Measurements from ENCODE around the gene CARMIL3.
"Not testable (repeated sequence)": the region's sequence is repeated elsewhere in the genome, so short reads cannot be mapped to it uniquely, and the experiment has no call there.

The CARMIL3 gene

DNA sequence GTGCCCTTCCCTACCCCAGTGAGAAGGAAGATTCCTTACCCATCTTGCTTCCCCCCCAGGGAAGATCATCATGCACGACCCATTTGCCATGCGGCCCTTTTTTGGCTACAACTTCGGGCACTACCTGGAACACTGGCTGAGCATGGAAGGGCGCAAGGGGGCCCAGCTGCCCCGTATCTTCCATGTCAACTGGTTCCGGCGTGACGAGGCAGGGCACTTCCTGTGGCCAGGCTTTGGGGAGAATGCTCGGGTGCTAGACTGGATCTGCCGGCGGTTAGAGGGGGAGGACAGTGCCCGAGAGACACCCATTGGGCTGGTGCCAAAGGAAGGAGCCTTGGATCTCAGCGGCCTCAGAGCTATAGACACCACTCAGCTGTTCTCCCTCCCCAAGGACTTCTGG is 51.6 kb downstream of the CARMIL3 start:
- TF ChIP-seq, protein P1, sequence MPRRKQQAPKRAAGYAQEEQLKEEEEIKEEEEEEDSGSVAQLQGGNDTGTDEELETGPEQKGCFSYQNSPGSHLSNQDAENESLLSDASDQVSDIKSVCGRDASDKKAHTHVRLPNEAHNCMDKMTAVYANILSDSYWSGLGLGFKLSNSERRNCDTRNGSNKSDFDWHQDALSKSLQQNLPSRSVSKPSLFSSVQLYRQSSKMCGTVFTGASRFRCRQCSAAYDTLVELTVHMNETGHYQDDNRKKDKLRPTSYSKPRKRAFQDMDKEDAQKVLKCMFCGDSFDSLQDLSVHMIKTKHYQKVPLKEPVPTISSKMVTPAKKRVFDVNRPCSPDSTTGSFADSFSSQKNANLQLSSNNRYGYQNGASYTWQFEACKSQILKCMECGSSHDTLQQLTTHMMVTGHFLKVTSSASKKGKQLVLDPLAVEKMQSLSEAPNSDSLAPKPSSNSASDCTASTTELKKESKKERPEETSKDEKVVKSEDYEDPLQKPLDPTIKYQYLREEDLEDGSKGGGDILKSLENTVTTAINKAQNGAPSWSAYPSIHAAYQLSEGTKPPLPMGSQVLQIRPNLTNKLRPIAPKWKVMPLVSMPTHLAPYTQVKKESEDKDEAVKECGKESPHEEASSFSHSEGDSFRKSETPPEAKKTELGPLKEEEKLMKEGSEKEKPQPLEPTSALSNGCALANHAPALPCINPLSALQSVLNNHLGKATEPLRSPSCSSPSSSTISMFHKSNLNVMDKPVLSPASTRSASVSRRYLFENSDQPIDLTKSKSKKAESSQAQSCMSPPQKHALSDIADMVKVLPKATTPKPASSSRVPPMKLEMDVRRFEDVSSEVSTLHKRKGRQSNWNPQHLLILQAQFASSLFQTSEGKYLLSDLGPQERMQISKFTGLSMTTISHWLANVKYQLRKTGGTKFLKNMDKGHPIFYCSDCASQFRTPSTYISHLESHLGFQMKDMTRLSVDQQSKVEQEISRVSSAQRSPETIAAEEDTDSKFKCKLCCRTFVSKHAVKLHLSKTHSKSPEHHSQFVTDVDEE (CRISPR knock-in tag; IDR thresholded peaks at IDR 0.05) = no peak
- TF ChIP-seq ARNTL (CRISPR knock-in tag; IDR thresholded peaks at IDR 0.05; ENCODE audit: borderline replicate concordance, low read depth) (no peak), GLIS3 (CRISPR knock-in tag; IDR thresholded peaks at IDR 0.05) (no peak), SNAI2 (CRISPR knock-in tag; IDR thresholded peaks at IDR 0.05) (no peak), TCF4 (CRISPR knock-in tag; IDR thresholded peaks at IDR 0.05; ENCODE audit: borderline replicate concordance) (no peak), ZNF565 (CRISPR knock-in tag; conservative IDR thresholded peaks at IDR 0.05; ENCODE audit: low read depth) (no peak), ZC3H10 (CRISPR knock-in tag; IDR thresholded peaks at IDR 0.05) (no peak), ZNF70 (CRISPR knock-in tag; IDR thresholded peaks at IDR 0.05) (no peak), CSDC2 (CRISPR knock-in tag; IDR thresholded peaks at IDR 0.05) (no peak), ZNF8 (CRISPR knock-in tag; IDR thresholded peaks at IDR 0.05) (no peak), OSR1 (CRISPR knock-in tag; IDR thresholded peaks at IDR 0.05) (no peak)
- TF ChIP-seq, protein P2, sequence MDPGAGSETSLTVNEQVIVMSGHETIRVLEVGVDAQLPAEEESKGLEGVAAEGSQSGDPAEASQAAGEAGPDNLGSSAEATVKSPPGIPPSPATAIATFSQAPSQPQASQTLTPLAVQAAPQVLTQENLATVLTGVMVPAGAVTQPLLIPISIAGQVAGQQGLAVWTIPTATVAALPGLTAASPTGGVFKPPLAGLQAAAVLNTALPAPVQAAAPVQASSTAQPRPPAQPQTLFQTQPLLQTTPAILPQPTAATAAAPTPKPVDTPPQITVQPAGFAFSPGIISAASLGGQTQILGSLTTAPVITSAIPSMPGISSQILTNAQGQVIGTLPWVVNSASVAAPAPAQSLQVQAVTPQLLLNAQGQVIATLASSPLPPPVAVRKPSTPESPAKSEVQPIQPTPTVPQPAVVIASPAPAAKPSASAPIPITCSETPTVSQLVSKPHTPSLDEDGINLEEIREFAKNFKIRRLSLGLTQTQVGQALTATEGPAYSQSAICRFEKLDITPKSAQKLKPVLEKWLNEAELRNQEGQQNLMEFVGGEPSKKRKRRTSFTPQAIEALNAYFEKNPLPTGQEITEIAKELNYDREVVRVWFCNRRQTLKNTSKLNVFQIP (CRISPR knock-in tag; IDR thresholded peaks at IDR 0.05; ENCODE audit: borderline replicate concordance, low read depth) = no peak
- ATAC-seq = no peak

DNA sequence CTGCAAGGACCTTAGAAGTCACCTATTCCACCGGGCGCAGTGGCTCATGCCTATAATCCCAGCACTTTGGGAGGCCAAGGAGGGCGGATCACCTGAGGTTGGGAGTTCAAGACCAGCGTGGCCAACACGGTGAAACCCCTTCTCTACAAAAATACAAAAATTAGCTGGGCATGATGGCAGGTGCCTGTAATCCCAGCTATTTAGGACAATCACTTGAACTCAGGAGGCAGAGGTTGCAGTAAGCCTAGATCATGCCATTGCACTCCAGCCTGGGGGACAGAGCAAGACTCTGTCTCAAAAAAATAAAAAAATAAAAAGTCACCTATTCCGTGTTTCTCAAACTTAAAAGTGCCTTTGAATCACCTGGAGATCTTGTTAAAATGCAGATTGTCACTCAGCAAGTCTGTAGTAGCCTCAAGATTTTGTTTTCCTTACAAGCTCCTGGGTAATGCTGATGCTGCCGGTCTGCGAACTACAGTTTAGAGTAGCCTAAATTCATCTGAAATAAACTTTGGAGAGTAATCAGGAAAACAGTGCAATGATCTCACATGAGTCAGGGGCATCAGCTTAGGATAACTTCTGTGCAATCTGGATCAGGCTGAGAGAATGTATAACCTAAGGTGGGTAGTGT is 53.9 kb downstream of the CARMIL3 start:
- not testable (repeated sequence) for ATAC-seq

DNA sequence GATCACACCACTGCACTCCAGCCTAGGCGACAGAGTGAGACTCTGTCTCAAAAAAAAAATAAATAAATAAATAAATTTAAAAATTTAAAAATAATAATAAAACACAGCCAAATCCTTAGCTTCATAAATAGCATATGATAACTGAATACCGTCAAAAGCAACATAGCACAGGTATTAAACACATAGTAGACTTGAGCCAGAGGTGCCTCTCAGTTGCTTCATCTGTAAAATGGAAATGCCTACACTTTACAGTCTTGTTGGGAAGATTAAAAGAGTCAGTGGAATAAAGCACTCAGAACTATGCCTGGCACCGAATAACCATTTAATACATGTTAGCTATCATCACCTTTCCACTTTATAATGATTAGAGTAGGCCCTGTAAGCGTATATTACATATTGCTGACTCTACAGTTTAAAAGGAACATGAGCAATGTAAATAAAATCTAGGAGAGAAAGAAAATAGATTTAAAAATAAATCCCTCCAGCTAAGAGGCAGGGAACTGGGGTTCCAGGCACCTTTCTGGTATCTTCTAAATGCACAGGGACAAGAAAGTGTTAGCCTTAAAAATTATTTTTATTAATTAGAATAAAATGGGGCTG is 55.0 kb downstream of the CARMIL3 start:
- no peak for TF ChIP-seq ZNF565 (CRISPR knock-in tag; conservative IDR thresholded peaks at IDR 0.05; ENCODE audit: low read depth)
- TF ChIP-seq ISL1 (CRISPR knock-in tag; IDR thresholded peaks at IDR 0.05) = no peak
- no peak for TF ChIP-seq GLIS3 (CRISPR knock-in tag; IDR thresholded peaks at IDR 0.05)
- TF ChIP-seq, protein P1 (CRISPR knock-in tag; IDR thresholded peaks at IDR 0.05) = no peak
- no peak for TF ChIP-seq ZFP30 (CRISPR knock-in tag; IDR thresholded peaks at IDR 0.05)
- TF ChIP-seq ZFP3 (CRISPR knock-in tag; IDR thresholded peaks at IDR 0.05) = no peak
- TF ChIP-seq CSDC2 (CRISPR knock-in tag; IDR thresholded peaks at IDR 0.05) = no peak
- TF ChIP-seq RARB (CRISPR knock-in tag; IDR thresholded peaks at IDR 0.05) = no peak
- no peak for TF ChIP-seq OSR1 (CRISPR knock-in tag; IDR thresholded peaks at IDR 0.05)
- no peak for TF ChIP-seq TOX (CRISPR knock-in tag; IDR thresholded peaks at IDR 0.05; ENCODE audit: borderline replicate concordance)
- ATAC-seq = no peak

DNA sequence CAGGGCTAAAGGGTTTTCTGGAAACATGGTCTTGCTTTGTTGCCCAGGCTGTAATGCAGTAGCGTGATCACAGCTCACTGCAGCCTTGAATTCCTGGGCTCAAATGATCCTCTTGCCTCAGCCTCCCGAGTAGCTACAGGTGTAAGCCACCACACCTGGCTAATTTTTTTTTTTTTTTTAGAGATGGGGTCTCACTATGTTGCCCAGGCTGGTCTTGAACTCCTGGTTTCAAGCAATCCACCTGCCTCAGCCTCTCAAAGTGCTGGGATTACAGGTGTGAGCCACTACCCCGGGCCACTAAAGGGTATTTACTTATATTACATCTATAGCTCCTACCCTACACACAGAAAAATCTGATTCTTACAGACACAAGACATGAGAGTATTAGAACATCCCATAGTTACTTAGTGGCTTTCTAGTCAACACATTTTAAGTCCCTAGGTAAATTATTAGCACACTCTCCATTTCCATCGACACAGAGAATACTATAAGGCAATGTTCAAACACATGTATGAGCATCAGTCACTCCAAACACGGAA is 56.6 kb downstream of the CARMIL3 start:
- peak; percentile 51; the same call in 2 of the 3 replicates for ATAC-seq
- TF ChIP-seq TCF4 (CRISPR knock-in tag; IDR thresholded peaks at IDR 0.05; ENCODE audit: borderline replicate concordance) = no peak
- TF ChIP-seq ZFP30 (CRISPR knock-in tag; IDR thresholded peaks at IDR 0.05) = no peak
- no peak for TF ChIP-seq ZNF8 (CRISPR knock-in tag; IDR thresholded peaks at IDR 0.05)
- no peak for TF ChIP-seq OSR1 (CRISPR knock-in tag; IDR thresholded peaks at IDR 0.05)
- no peak for TF ChIP-seq RARB (CRISPR knock-in tag; IDR thresholded peaks at IDR 0.05)
- no peak for TF ChIP-seq ZFP3 (CRISPR knock-in tag; IDR thresholded peaks at IDR 0.05)
- no peak for TF ChIP-seq PPARA (CRISPR knock-in tag; IDR thresholded peaks at IDR 0.05; ENCODE audit: borderline replicate concordance)
- TF ChIP-seq, protein P3, sequence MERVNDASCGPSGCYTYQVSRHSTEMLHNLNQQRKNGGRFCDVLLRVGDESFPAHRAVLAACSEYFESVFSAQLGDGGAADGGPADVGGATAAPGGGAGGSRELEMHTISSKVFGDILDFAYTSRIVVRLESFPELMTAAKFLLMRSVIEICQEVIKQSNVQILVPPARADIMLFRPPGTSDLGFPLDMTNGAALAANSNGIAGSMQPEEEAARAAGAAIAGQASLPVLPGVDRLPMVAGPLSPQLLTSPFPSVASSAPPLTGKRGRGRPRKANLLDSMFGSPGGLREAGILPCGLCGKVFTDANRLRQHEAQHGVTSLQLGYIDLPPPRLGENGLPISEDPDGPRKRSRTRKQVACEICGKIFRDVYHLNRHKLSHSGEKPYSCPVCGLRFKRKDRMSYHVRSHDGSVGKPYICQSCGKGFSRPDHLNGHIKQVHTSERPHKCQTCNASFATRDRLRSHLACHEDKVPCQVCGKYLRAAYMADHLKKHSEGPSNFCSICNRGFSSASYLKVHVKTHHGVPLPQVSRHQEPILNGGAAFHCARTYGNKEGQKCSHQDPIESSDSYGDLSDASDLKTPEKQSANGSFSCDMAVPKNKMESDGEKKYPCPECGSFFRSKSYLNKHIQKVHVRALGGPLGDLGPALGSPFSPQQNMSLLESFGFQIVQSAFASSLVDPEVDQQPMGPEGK (CRISPR knock-in tag; IDR thresholded peaks at IDR 0.05; ENCODE audit: borderline replicate concordance) = no peak

Data from SK-N-SH treated with all-trans-retinoic acid at 6 μM for 48 hours (cell line).